WTC11 (cell line): ENCODE measurements around the gene RACK1. TPM values are rescaled to one million over a fixed set of nuclear protein-coding genes. Genes with fewer than 3 reads are reported as not detected.
A peak's percentile ranks its signal among the peaks of the same experiment; 100 is the strongest.

ENCODE experiments used
- ATAC-seq: fragments of 200-7000 bp; cut with Tn5 transposase; 2 replicates; pipeline ENCODE4 v1.10.0; 2021; ENCODE audit warnings: mild to moderate bottlenecking, moderate library complexity
- CTCF ChIA-PET: fragments of 300-600 bp; sonication (Branson Sonifier 250); formaldehyde crosslinking; loops from one replicate; lab custom pipeline; 2021; ENCODE audit warnings: antibody characterized with exemption; lab: Charles Lee
- POLR2A ChIA-PET: fragments of 350-600 bp; sonication (Branson Sonifier 250); formaldehyde crosslinking; loops from one replicate; lab custom pipeline; 2021; ENCODE audit warnings: antibody characterized with exemption; lab: Charles Lee
- DNase-seq: peaks from one replicate; pipeline ENCODE4 v3.0.0; 2021; ENCODE audit warnings: low spot score
- H3K27ac Mint-ChIP-seq: 2 replicates; pipeline ENCODE4 v1.8.0; 2021; ENCODE audit warnings: mixed read lengths
- H3K27me3 Mint-ChIP-seq: 2 replicates; pipeline ENCODE4 v1.8.0; 2021; ENCODE audit warnings: low read depth, mild to moderate bottlenecking, moderate library complexity, mixed read lengths
- H3K36me3 Mint-ChIP-seq: 2 replicates; pipeline ENCODE4 v1.8.0; 2021; ENCODE audit warnings: mixed read lengths
- H3K4me1 Mint-ChIP-seq: 2 replicates; pipeline ENCODE4 v1.8.0; 2022; ENCODE audit warnings: mixed read lengths
- H3K4me3 Mint-ChIP-seq: 2 replicates; pipeline ENCODE4 v1.8.0; 2021; ENCODE audit warnings: mild to moderate bottlenecking, moderate library complexity, mixed read lengths
- H3K9me3 Mint-ChIP-seq: 2 replicates; pipeline ENCODE4 v1.8.0; 2021; ENCODE audit warnings: mixed read lengths
- AFF4 ChIP-seq: sonication (generic); formaldehyde crosslinking; IDR thresholded peaks from 2 replicates; pipeline ENCODE4 v1.8.1; 2023; ENCODE audit warnings: mild to moderate bottlenecking, missing genetic modification reagents, borderline replicate concordance
- ARID4B ChIP-seq: sonication (generic); formaldehyde crosslinking; IDR thresholded peaks from 2 replicates; pipeline ENCODE4 v1.8.0; 2023; ENCODE audit warnings: missing genetic modification reagents, mild to moderate bottlenecking, borderline replicate concordance
- CBFB ChIP-seq: sonication (generic); formaldehyde crosslinking; IDR thresholded peaks from 2 replicates; pipeline ENCODE4 v1.8.1; 2022; ENCODE audit warnings: mild to moderate bottlenecking, low read depth, missing genetic modification reagents
- ETV6 ChIP-seq: sonication (generic); formaldehyde crosslinking; IDR thresholded peaks from 2 replicates; pipeline ENCODE4 v1.8.1; 2022; ENCODE audit warnings: mild to moderate bottlenecking, missing genetic modification reagents
- GABPB1 ChIP-seq: sonication (generic); formaldehyde crosslinking; IDR thresholded peaks from 2 replicates; pipeline ENCODE4 v1.8.1; 2023; ENCODE audit warnings: mild to moderate bottlenecking, missing genetic modification reagents
- MAX ChIP-seq: sonication (generic); formaldehyde crosslinking; IDR thresholded peaks from 2 replicates; pipeline ENCODE4 v1.8.0; 2022; ENCODE audit warnings: mild to moderate bottlenecking, missing genetic modification reagents
- NR2C2 ChIP-seq: sonication (generic); formaldehyde crosslinking; IDR thresholded peaks from 2 replicates; pipeline ENCODE4 v1.8.0; 2022; ENCODE audit warnings: mild to moderate bottlenecking, missing genetic modification reagents
- PRRX2 ChIP-seq: fragments of 250-450 bp; sonication (Bioruptor Pico); IDR thresholded peaks from 2 replicates; pipeline ENCODE4 v1.8.0; 2021; ENCODE audit warnings: mild to moderate bottlenecking
- SP1 ChIP-seq: sonication (generic); formaldehyde crosslinking; conservative IDR thresholded peaks from 2 replicates; pipeline ENCODE4 v1.8.1; 2022; ENCODE audit warnings: missing genetic modification reagents
- STAT6 ChIP-seq: sonication (generic); formaldehyde crosslinking; conservative IDR thresholded peaks from 2 replicates; pipeline ENCODE4 v1.8.1; 2023; ENCODE audit warnings: mild to moderate bottlenecking, low read depth, missing genetic modification reagents, moderate library complexity
- TP53 ChIP-seq: sonication (generic); formaldehyde crosslinking; IDR thresholded peaks from 2 replicates; pipeline ENCODE4 v1.8.1; 2023; ENCODE audit warnings: mild to moderate bottlenecking, missing genetic modification reagents
- USF1 ChIP-seq: sonication (generic); formaldehyde crosslinking; IDR thresholded peaks from 2 replicates; pipeline ENCODE4 v1.8.0; 2022; ENCODE audit warnings: mild to moderate bottlenecking, missing genetic modification reagents
- USF2 ChIP-seq: sonication (generic); formaldehyde crosslinking; IDR thresholded peaks from 2 replicates; pipeline ENCODE4 v1.8.1; 2023; ENCODE audit warnings: mild to moderate bottlenecking, missing genetic modification reagents, moderate library complexity
- ZNF396 ChIP-seq: fragments of 250-450 bp; sonication (Bioruptor Pico); IDR thresholded peaks from 2 replicates; pipeline ENCODE4 v1.8.0; 2021; ENCODE audit warnings: mild to moderate bottlenecking, moderate library complexity, borderline replicate concordance
- ZNF423 ChIP-seq: fragments of 250-450 bp; sonication (Bioruptor Pico); IDR thresholded peaks from 2 replicates; pipeline ENCODE4 v2.1.2; 2022; ENCODE audit warnings: mild to moderate bottlenecking, moderate library complexity
- total RNA-seq: library from RNA; stranded (reverse); gene quantifications from 3 replicates; pipeline ENCODE4 v1.2.3, GENCODE V29; 2021

The RACK1 gene
- total RNA-seq, 1 experiment from 2014 or later: 2,360 TPM

GRCh38 chr5:181221105-181221791 is 22.5 kb downstream of the RACK1 start (continued):
- no peak for TF ChIP-seq AFF4 (CRISPR knock-in tag)
- TF ChIP-seq USF2 (CRISPR knock-in tag): no peak

- H3K27me3 Mint-ChIP-seq: peaks cover 30% of the 10 kb centered on the region
- peak overlapping the region; percentile 73 for H3K4me3 Mint-ChIP-seq
- H3K4me1 Mint-ChIP-seq: peaks cover 29% of the 10 kb centered on the region
- POLR2A ChIA-PET: no interaction called here
- no peaks in the 10 kb centered on the region for H3K9me3 Mint-ChIP-seq
- CTCF ChIA-PET: interaction anchor here (0.6 kb wide), 1 partner anchor 13 kb away, joined by 3 read pairs; no protein-coding TSS in a partner anchor
- peak overlapping the region; percentile 41; the same call in 1 of the 2 replicates for H3K27ac Mint-ChIP-seq
- ATAC-seq (no peak), DNase-seq (no peak)
- TF ChIP-seq CBFB (CRISPR knock-in tag) (no peak), ZNF423 (CRISPR knock-in tag) (no peak), GABPB1 (CRISPR knock-in tag) (no peak), ZNF396 (no peak), TP53 (no peak), NR2C2 (no peak), SP1 (CRISPR knock-in tag) (no peak), STAT6 (CRISPR knock-in tag) (no peak), ARID4B (CRISPR knock-in tag) (no peak), MAX (CRISPR knock-in tag) (no peak), USF1 (CRISPR knock-in tag) (no peak), PRRX2 (CRISPR knock-in tag) (no peak), ETV6 (CRISPR knock-in tag) (no peak)
- no peaks in the 10 kb centered on the region for H3K36me3 Mint-ChIP-seq
These were observed 23.6 kb downstream of the RACK1 start for GRCh38 chr5:181220178-181220515.
